SJCRH30 (cell line): ENCODE measurements around the gene CD300LD. TPM values are rescaled to one million over a fixed set of nuclear protein-coding genes. Genes with fewer than 3 reads are reported as not detected.

Experiments
- DNase-seq, 2 experiments: peaks; one replicate each; pipeline ENCODE4 v3.0.0-alpha.2; 2015 to 2020
- H3K27ac ChIP-seq: fragments of 250-450 bp; sonication (Bioruptor Pico); 2 replicates; pipeline ENCODE4 v1.5.1; 2020; ENCODE audit warnings: mild to moderate bottlenecking, moderate library complexity
- H3K27me3 ChIP-seq: fragments of 250-450 bp; sonication (Bioruptor Pico); 2 replicates; pipeline ENCODE4 v1.5.1; 2020; ENCODE audit warnings: mild to moderate bottlenecking, moderate library complexity
- H3K36me3 ChIP-seq: fragments of 250-450 bp; sonication (Bioruptor Pico); 2 replicates; pipeline ENCODE4 v1.5.1; 2020; ENCODE audit warnings: mild to moderate bottlenecking, moderate library complexity
- H3K4me1 ChIP-seq: fragments of 250-450 bp; sonication (Bioruptor Pico); 2 replicates; pipeline ENCODE4 v1.5.1; 2020; ENCODE audit warnings: mild to moderate bottlenecking, moderate library complexity
- H3K4me3 ChIP-seq: fragments of 250-450 bp; sonication (Bioruptor Pico); 2 replicates; pipeline ENCODE4 v1.5.1; 2020; ENCODE audit warnings: mild to moderate bottlenecking, moderate library complexity
- H3K9me3 ChIP-seq: fragments of 250-450 bp; sonication (Bioruptor Pico); replicated peaks from 2 replicates; pipeline ENCODE4 v1.5.1; 2020; ENCODE audit warnings: mild to moderate bottlenecking, moderate library complexity
- total RNA-seq: library from RNA; depleted of rRNA; stranded (reverse); fragments of >200 nt; shearing (Covaris generic); gene quantifications from 2 replicates; pipeline ENCODE4 v1.2.3, GENCODE V29; 2014

CD300LD gene
- total RNA-seq, 1 experiment from 2014 or later: not detected

DNA sequence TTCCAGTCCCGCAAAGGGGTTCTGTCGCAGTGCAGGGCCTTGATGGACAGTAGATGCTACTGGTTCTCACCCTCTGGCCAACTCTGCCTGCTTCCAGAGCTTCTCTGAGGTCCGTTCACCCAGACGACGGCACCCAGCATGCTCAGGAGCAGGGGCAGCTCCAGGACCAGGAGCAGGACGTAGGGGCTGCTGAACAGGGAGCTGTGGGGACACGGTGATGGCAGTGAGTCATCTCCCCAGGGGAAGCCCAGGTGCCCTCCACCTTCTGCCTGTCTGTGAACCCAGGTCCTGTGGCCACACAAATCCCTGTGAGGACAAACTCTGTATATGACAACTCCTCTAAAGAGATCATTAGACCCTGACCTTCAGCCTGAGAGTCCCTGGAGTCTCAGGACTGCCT lies 42.7 kb downstream of the CD300LD start:
- Histone ChIP-seq H3K27ac (no peak overlapping the region), H3K4me3 (no peak overlapping the region), H3K4me1 (no peaks in the 10 kb centered on the region), H3K36me3 (no peaks in the 10 kb centered on the region), H3K27me3 (peaks cover 77% of the 10 kb centered on the region), H3K9me3 (no peaks in the 10 kb centered on the region)
- no peak for DNase-seq

DNA sequence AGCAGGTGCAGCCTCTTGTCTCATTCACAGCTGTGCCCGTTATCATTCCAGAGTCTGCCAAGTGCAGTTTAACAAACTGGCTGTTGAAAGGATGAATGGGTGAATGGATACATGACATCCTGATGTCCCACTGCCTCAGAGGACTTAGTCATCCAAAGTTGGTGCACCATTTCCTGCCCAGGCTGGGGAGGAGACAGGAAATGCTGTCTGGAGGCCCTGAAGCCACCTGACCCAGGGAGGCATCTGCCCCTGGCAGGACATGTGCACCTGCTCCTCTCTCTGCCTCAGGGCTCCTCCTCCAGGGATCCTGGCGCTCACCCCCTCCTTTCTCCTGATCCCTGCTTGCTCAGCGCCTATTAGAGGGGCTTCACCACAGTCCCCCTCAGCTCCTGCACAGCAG lies 44.3 kb downstream of the CD300LD start:
- Histone ChIP-seq H3K4me3 (no peak overlapping the region), H3K36me3 (no peaks in the 10 kb centered on the region), H3K4me1 (no peaks in the 10 kb centered on the region), H3K27ac (no peak overlapping the region), H3K27me3 (peaks cover 75% of the 10 kb centered on the region), H3K9me3 (no peaks in the 10 kb centered on the region)
- peak in 1 of 2 experiments; percentile 18 for DNase-seq

DNA sequence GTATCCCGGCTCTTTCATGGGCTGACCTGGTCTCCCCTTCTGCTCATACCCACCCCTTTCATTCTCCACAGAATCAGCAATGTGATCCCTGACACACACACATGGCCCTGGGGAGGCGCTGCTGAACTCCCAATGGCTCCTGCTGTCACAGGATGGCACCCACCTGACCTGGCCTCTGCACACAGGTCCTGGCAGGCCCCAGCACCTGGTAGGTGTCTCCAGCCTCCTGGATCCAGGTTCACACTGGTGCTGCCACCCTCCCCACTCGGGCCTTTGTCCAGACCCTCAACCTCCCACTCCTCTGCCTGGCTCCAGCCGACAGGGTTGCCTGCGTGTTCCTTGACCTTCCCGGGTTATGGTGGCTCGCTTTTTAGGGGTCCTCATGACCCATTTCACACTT lies 44.8 kb downstream of the CD300LD start:
- Histone ChIP-seq H3K27me3 (peaks cover 72% of the 10 kb centered on the region), H3K4me3 (no peak overlapping the region)

GRCh38 chr17:74546586-74546985 lies 45.5 kb downstream of the CD300LD start:
- no peaks in the 10 kb centered on the region for H3K9me3 ChIP-seq
- H3K4me1 ChIP-seq: no peaks in the 10 kb centered on the region
- peaks cover 72% of the 10 kb centered on the region for H3K27me3 ChIP-seq
- H3K27ac ChIP-seq: no peak overlapping the region
- H3K4me3 ChIP-seq: no peak overlapping the region
- H3K36me3 ChIP-seq: no peaks in the 10 kb centered on the region
- DNase-seq: no peak

More for the DNA sequence above, 44.8 kb downstream of the CD300LD start:
- H3K27ac ChIP-seq: no peak overlapping the region
- no peak for DNase-seq
- no peaks in the 10 kb centered on the region for H3K4me1 ChIP-seq
- no peaks in the 10 kb centered on the region for H3K9me3 ChIP-seq
- no peaks in the 10 kb centered on the region for H3K36me3 ChIP-seq

DNA sequence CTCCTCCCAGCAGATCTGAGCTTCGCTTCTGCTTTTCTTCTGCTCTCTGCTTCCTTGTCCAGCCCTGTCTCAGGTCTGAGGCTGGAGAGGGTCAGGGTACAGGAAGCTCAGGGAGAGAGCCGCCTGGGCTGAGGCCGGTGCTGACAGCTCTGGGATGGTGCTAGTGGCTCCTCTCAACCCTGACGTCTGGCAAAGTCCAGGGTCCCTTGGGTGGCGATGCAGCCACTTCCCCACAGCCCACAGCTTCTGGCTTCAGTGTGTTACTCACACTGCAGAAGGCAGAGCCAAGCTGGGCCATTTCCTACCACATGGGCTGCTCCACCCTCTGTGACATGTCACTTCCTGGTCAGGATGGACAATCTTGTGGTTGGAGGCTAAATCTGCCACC lies 46.2 kb downstream of the CD300LD start, which contains the start of gene CD300C:
CD300C (minus strand) TSS at position 273 of the 388 bp plus-strand sequence. CDS start 333 bp downstream, outside the sequence.
- no peaks in the 10 kb centered on the region for H3K9me3 ChIP-seq
- H3K36me3 ChIP-seq: no peaks in the 10 kb centered on the region
- peaks cover 72% of the 10 kb centered on the region for H3K27me3 ChIP-seq
- DNase-seq: no peak
- no peak within 1 kb of the TSS for H3K4me3 ChIP-seq
- no peaks in the 10 kb centered on the region for H3K4me1 ChIP-seq
- no peak within 1 kb of the TSS for H3K27ac ChIP-seq

DNA sequence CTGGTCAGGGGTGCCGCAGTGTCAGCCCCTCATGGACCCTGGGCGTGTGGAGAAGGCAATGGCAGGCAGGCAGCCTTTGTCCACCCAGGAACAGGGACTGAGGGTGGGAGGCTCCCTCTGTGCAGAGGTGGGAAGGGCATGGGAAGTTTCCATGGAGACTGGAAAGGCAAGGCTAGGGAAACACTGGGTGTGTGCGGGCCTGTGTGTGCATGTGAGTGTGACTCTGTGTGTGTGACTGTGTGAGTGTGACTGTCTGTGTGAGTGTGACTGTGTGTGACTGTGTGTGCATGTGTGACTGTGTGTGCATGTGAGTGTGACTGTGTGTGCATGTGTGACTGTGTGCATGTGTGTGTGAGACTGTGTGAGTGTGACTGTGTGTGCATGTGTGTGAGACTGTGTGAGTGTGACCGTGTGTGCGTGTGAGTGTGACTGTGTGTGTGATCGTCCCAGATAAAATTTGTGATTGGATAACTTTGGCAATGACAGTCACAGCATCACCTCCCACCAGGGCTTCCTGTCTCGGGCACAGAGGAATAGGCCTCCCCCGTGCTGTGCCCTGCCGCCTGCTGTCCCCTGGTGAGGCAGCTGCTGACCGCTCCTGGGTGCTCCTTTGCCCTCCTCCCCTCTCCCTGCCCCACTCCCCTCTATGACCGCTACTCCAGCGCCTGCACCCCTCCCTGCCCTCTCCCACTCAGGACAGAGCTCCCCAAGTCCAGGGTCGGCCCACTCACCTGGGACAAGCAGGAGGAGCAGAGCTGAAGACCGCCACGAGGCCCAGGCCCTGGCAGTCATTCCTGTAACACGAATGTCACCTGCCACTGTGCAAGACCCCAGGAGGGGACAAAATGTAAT lies 46.9 kb downstream of the CD300LD start:
- Histone ChIP-seq H3K4me1 (no peaks in the 10 kb centered on the region), H3K9me3 (no peaks in the 10 kb centered on the region), H3K27me3 (peaks cover 72% of the 10 kb centered on the region), H3K36me3 (no peaks in the 10 kb centered on the region), H3K4me3 (no peak overlapping the region), H3K27ac (no peak overlapping the region)
- no peak for DNase-seq

- Histone ChIP-seq H3K27ac (no peak overlapping the region), H3K4me3 (no peak overlapping the region), H3K36me3 (no peaks in the 10 kb centered on the region), H3K27me3 (peaks cover 63% of the 10 kb centered on the region), H3K9me3 (no peaks in the 10 kb centered on the region), H3K4me1 (no peaks in the 10 kb centered on the region)
- no peak for DNase-seq
These were observed 48.0 kb downstream of the CD300LD start for GRCh38 chr17:74543891-74544760.

GRCh38 chr17:74543406-74543805 lies 48.7 kb downstream of the CD300LD start:
- Histone ChIP-seq H3K27me3 (peaks cover 59% of the 10 kb centered on the region), H3K27ac (no peak overlapping the region), H3K4me1 (no peaks in the 10 kb centered on the region), H3K36me3 (no peaks in the 10 kb centered on the region), H3K9me3 (no peaks in the 10 kb centered on the region), H3K4me3 (no peak overlapping the region)
- DNase-seq: no peak

- no peak for DNase-seq
- Histone ChIP-seq H3K36me3 (no peaks in the 10 kb centered on the region), H3K27ac (no peak overlapping the region), H3K27me3 (peaks cover 55% of the 10 kb centered on the region), H3K9me3 (no peaks in the 10 kb centered on the region), H3K4me1 (no peaks in the 10 kb centered on the region), H3K4me3 (no peak overlapping the region)
These were observed 49.2 kb downstream of the CD300LD start for GRCh38 chr17:74542727-74543383.

DNA sequence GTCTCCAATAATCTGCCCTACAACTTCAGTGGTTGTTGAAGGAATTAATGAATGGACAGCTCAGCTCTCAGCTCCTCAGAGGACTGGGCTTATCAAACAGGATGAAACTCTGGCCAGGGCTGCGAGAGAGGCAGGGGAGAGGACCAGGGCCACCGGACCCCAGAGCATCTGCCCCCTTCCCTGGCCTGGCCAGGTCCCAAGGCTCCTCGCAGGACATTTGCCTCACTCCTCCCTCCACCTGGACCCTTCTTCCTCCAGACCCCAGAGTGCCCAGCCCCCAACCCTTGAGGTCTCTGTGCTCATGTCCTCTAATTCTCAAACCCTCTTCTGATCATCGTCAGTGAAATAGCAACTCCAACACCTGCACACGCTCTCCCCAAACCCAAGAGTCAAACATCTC lies 49.9 kb downstream of the CD300LD start:
- no peaks in the 10 kb centered on the region for H3K4me1 ChIP-seq
- no peak for DNase-seq
- no peaks in the 10 kb centered on the region for H3K9me3 ChIP-seq
- H3K27me3 ChIP-seq: peaks cover 51% of the 10 kb centered on the region
- no peak overlapping the region for H3K4me3 ChIP-seq
- H3K36me3 ChIP-seq: no peaks in the 10 kb centered on the region
- no peak overlapping the region for H3K27ac ChIP-seq

- no peak for DNase-seq
- Histone ChIP-seq H3K4me3 (no peak overlapping the region), H3K4me1 (no peaks in the 10 kb centered on the region), H3K27ac (no peak overlapping the region), H3K36me3 (no peaks in the 10 kb centered on the region), H3K27me3 (peaks cover 51% of the 10 kb centered on the region), H3K9me3 (no peaks in the 10 kb centered on the region)
These were observed 50.6 kb downstream of the CD300LD start for GRCh38 chr17:74541176-74542111.

DNA sequence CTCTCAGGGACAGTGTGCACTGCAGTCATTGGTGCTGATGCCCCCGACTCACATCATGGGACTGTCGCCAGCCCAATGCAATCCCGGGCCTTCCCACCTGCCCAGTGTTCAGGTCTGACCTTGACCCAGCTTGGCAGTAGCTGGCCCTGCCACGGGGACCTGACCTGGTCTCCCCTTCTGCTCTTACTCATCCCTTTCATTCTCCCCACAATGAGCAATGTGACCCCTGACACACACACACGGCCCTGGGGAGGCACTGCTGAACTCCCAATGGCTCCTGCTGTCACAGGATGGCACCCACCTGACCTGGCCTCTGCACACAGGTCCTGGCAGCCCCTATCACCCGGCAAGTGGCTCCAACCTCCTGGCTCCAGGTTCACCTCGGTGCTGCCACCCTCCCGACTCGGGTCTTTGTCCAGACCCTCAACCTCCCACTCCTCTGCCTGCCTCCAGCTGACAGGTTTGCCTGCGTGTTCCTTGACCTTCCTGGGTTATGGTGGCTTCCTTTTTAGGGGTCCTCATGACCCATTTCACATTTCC lies 52.7 kb downstream of the CD300LD start:
- Histone ChIP-seq H3K9me3 (0 out of 2 replicates have a peak, but pooled peaks cover 3% of the 10 kb centered on the region), H3K36me3 (no peaks in the 10 kb centered on the region), H3K27me3 (peaks cover 40% of the 10 kb centered on the region), H3K4me1 (no peaks in the 10 kb centered on the region), H3K4me3 (no peak overlapping the region), H3K27ac (no peak overlapping the region)
- no peak for DNase-seq

DNA sequence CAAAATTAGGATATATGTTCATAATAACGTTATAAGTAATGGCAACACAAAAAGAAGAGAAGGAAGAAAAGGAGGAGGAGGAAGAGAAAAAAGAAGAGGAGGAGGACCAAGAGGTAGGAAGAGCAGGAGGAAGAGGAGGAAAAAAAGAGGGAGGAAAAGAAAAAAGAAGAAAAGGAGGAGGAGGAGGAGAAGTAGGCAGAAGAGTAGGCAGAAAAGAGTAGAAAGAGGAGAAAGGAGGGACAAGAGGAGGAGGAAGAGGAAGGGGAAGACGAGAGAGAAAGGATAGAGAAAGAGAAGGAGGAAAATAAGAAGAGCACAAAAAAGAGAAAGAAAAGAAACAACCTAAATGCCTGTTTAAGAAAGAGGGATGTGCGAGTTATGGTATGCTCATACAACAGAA lies 55.2 kb downstream of the CD300LD start:
- Histone ChIP-seq H3K4me3 (no peak overlapping the region), H3K27me3 (peaks cover 35% of the 10 kb centered on the region), H3K27ac (no peak overlapping the region), H3K9me3 (0 out of 2 replicates have a peak, but pooled peaks cover 3% of the 10 kb centered on the region), H3K36me3 (no peaks in the 10 kb centered on the region), H3K4me1 (no peaks in the 10 kb centered on the region)
- DNase-seq: no peak
